ENCODE measurements around the gene FBXL17.

FBXL17 gene

GRCh38 chr5:107915176-107915812 is 466.6 kb downstream of the FBXL17 start:
- DNase-seq (ENCODE audit: low spot score) = no peak

DNA sequence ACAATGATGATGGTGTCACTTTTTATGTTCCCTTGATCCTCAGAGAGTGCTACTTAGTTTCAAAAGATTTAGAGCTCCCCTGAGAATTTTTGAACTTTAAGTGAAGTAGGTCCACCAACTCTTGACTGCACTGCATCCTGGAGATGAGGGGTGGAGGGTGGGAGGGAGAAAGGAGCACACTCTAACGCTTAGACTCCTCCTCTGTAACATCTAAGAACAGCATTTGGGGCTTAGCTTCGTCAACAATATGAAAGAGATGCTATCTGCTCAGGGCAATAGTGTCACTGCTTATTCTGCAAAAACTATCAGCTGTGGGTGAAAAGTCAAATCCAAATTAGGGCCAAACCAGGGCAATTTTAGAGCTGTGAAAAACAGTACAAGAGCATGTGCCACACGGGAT is 468.4 kb downstream of the FBXL17 start:
- no peak for DNase-seq (ENCODE audit: low spot score)

- no peak for DNase-seq (ENCODE audit: low spot score)
Observed at GRCh38 chr5:107900721-107901120, 481.2 kb downstream of the FBXL17 start.

GRCh38 chr5:107894361-107894760 is 487.5 kb downstream of the FBXL17 start:
- DNase-seq (ENCODE audit: low spot score) = no peak

DNA sequence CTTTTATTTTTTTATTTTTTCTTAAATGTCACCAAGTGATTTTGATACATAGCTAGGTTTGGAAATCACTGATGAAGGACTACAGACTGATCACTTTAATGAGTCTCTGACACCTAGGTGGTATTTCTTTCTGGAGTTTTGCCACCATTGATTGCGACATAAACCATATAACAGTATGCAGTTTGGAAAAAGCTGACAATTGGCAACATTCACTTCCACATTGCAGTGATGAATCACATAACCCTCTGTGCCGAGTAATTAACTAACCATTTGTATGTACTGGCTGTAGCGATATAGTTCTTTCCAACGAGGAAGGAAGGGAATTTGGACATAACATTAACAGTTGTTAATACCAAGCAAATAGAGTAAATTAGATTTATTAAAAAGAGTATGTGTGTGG is 488.3 kb downstream of the FBXL17 start:
- DNase-seq (ENCODE audit: low spot score) = peak; percentile 5

DNA sequence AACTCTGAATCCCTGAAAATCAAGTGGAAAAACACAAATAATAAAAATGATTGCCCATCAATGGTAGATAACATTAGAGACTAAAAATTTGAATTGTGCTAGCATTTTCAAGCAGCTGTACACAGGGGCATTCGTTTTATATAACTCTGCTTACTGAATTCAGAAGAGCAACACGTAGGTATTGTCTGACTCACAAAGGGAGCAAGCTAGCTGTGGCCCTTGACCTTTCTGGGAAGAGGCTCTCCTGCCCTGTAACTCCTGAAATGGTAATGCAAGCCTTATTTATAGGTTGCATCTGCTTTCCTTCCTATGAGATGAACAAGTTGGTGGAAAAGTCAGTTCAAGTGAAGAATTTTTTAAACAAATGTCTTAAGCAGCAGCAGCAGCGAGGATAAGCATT is 492.5 kb downstream of the FBXL17 start:
- no peak for DNase-seq (ENCODE audit: low spot score)

DNA sequence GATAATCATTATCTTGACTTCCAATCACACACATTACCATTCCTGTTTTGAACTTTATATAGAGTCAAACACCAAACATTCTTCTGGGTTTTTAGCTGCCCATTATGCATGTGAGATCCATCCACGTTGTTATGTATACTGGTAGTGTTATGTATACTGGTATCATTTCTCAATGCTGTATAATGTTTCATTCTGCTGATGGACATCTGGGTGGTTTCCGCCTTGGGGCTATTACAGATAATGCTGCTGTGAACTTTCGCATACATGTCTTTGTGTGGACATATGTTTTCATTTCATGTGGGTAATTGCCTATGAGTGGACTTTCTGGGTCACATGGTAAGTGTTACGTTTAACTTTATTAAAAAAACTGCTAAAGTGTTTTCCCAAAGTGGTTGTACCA is 493.4 kb downstream of the FBXL17 start:
- no peak for DNase-seq (ENCODE audit: low spot score)

GRCh38 chr5:107887166-107887943 is 494.5 kb downstream of the FBXL17 start:
- no peak for DNase-seq (ENCODE audit: low spot score)

- no peak for DNase-seq (ENCODE audit: low spot score)
Observed at GRCh38 chr5:107885601-107886000, 496.3 kb downstream of the FBXL17 start.

DNA sequence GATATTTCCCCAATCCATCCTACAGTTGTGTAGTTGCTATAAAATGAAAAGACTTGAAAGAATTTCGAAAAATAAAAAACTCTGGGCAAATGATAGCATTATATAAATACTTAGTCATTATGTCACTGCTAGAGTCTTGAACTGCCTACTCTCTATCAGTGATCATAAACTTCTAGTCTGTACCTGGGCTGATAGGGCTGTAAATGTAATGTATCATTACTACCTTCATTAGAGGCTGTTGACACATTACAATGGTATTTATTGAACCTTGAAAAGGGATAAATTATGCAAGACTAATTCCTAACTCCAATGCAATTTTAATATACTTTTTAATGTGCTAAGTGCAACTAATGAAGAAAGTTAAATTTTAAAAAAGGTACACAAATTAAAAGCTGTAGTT is 497.0 kb downstream of the FBXL17 start:
- no peak for DNase-seq (ENCODE audit: low spot score)

DNA sequence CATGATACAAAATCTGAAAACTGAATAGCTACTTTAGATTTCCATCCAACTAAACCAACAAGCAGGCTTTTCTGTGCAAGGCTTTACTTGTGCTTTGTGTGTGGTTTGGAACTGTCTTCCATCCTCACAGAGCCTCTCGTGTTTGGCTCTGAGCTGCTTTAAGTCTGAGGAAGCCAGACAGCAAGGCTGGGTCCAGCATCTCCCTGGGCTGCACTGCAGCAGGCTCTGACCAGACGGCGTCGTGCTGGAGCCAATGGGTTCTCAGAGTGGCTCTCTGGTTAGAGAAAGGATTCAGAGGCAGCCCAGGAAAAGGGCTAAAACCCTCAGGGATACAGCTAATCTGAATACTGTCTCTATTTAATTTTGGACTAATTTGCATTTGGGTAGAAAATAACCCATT is 503.2 kb downstream of the FBXL17 start:
- no peak for DNase-seq (ENCODE audit: low spot score)

GRCh38 chr5:107876906-107877305 is 505.0 kb downstream of the FBXL17 start:
- no peak for DNase-seq (ENCODE audit: low spot score)

GRCh38 chr5:107876261-107876660 is 505.6 kb downstream of the FBXL17 start:
- no peak for DNase-seq (ENCODE audit: low spot score)

GRCh38 chr5:107875833-107876232 is 506.1 kb downstream of the FBXL17 start:
- no peak for DNase-seq (ENCODE audit: low spot score)

DNA sequence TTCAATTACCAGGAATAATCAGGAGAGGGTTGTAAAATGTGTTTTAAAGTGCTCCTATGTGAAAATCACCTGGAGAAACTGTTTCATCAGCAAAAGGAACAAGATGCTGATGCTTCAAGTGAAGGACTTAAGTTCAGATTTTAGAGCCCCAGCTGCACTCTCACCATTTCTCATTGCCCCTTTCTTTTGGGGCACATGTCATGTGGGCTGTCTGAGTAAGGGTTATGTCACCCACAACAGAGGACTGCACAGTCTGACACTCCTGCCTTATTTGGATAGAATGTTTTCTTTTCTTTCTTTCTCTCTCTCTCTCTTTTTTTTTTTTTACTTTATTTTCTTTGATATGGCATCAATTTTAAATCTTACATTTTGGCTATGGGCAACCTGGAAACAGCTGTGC is 507.1 kb downstream of the FBXL17 start:
- DNase-seq (ENCODE audit: low spot score) = no peak

- no peak for DNase-seq (ENCODE audit: low spot score)
Observed at GRCh38 chr5:107873877-107874276, 508.0 kb downstream of the FBXL17 start.

GRCh38 chr5:107871023-107871422 is 510.9 kb downstream of the FBXL17 start:
- no peak for DNase-seq (ENCODE audit: low spot score)

DNA sequence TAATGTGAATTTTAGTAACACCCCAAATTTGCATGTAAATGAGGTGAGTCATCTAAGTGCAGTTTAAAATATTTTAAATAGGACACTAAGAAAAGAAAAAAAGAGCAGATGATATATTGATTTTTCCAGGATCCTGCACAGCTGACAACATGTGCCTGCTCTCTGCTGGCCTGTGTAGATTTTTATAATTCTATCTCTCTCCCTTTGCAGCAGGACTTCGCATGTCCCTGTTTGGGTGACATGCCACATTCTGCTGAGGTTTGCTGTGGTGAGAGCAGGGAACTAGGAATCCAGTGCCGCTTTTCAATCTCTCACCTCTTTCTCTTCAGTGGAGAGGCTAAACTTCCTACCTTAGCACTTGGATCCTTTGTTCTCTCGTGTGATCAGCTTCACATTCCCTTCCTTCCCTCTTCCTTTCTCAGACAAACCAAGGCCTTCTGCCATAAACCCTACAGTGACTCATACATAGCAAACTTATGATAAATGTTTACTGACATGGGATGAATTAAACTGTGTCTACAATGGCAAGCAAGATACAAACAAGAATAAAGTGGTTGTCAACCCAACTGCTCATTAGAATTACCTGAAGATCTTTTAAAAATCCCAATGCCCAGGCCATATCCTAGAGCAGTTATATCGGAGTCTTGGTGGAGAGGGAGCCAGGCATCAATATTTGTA is 512.3 kb downstream of the FBXL17 start:
- peak; percentile 18 for DNase-seq (ENCODE audit: low spot score)

DNA sequence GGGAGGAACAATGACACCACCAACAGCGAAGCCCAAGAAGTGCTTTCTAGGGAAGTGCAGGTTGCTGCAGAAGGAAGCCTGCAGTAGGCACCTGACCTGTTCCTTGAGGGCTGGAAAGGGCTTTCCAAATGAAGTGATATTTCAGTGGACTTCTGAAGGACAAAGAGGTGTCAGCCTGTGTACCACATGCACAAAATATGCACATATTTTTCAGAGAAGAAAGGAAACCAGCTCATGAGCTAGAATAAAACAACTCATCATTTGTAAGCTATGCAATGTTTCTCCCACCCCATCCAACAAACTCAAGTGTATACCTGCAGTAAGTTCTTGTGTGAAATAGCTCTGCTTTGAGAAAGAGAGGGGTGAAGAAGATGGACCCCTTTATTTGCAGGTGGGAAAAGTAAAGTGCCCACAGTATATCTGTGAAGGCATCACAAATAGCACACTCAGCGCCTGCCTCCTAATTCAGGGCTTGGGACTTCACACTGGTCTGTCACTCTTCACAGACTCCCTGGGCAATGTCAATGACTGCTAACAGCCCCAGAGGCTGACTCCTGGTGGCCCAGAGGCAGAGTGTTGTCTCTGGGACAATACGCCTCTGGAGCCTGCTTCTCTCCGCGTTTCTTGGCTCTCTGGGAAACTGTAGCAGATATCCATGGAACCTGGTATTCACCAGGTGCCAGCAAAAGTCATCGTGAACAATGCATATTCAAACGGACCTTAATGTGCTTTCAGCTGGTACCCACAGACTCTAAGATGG is 513.1 kb downstream of the FBXL17 start:
- no peak for DNase-seq (ENCODE audit: low spot score)

- no peak for DNase-seq (ENCODE audit: low spot score)
Observed at GRCh38 chr5:107867266-107867665, 514.6 kb downstream of the FBXL17 start.

DNA sequence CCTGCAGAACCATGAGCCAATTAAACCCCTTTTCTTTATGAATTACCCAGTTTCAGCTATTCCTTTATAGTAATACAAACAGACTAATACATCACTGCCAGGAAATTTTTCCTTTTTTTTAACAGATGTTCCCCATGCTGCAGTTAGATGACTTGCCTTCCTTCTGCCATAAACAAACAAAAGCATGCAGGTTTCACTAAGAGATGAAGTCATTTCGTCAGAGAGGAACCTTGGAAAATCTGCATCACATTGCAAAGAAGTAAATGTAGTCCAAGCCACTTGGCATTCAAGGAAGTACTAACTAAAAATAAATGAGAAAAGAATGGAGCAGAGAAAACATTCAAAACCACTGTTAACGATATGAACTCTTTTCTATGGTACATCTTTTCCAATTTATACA is 517.1 kb downstream of the FBXL17 start:
- no peak for DNase-seq (ENCODE audit: low spot score)

- DNase-seq (ENCODE audit: low spot score) = no peak
Observed at GRCh38 chr5:107863125-107863524, 518.8 kb downstream of the FBXL17 start.

DNA sequence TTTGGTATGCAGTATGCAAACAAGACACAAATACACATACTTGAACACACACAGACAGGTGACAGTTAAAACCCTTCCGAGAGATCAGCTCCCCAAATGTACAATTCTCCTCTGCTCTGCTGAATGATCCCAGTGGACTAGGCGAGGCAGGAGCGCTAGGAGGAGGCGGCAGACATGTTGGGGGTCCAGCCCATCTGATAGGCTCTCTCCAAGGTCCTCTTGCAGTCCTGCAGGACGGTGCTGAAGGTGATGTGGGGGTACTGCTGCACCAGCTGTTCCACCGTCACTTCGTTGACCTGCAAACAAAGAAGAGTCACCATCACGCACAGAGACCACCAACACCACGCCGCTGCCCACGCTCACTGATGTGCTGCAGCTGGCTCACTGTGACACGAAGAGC is 520.3 kb downstream of the FBXL17 start:
- DNase-seq (ENCODE audit: low spot score) = no peak

Data from COLO829 (cell line).